Mesenchymal stem cell (in vitro differentiated cells and primary cell): ENCODE results near the gene CTSZ.

Source experiments
- DNase-seq: peaks from one replicate; pipeline ENCODE4 v3.0.0-alpha.2; 2013
- H2AFZ ChIP-seq: one replicate; pipeline ENCODE4 v1.6.1; 2013; ENCODE audit warnings: low read depth, mild to moderate bottlenecking, control low read depth, inconsistent platforms, low read length, moderate library complexity
- H2AK5ac ChIP-seq: 2 replicates; pipeline ENCODE4 v1.6.1; 2013; ENCODE audit warnings: low read length, moderate library complexity, mild to moderate bottlenecking, inconsistent platforms; ENCODE audit not compliant: severe bottlenecking
- H2BK120ac ChIP-seq: one replicate; pipeline ENCODE4 v1.6.1; 2013; ENCODE audit warnings: low read depth, mild to moderate bottlenecking, inconsistent platforms, low read length, moderate library complexity
- H2BK12ac ChIP-seq, 2 experiments: one replicate each; pipeline ENCODE4 v1.6.1; 2013; ENCODE audit warnings: inconsistent platforms in 2 of 2, low read length in 2 of 2, mild to moderate bottlenecking in 2 of 2, moderate library complexity in 2 of 2, control low read depth in 1 of 2
- H2BK15ac ChIP-seq: one replicate; pipeline ENCODE4 v1.6.1; 2013; ENCODE audit warnings: mild to moderate bottlenecking, low read depth, inconsistent platforms; ENCODE audit not compliant: poor library complexity, severe bottlenecking
- H2BK5ac ChIP-seq: 2 replicates; pipeline ENCODE4 v1.6.1; 2013; ENCODE audit warnings: low read depth, mild to moderate bottlenecking, low read length, control low read depth, inconsistent platforms; ENCODE audit not compliant: poor library complexity, severe bottlenecking
- H3K14ac ChIP-seq, 2 experiments: one replicate each; pipeline ENCODE4 v1.6.1; 2013; ENCODE audit warnings: inconsistent platforms in 2 of 2, low read length in 2 of 2, control low read depth in 1 of 2, mild to moderate bottlenecking in 1 of 2, moderate library complexity in 1 of 2
- H3K18ac ChIP-seq, 2 experiments: one replicate each; pipeline ENCODE4 v1.6.1; 2013; ENCODE audit warnings: inconsistent platforms in 2 of 2, low read length in 2 of 2, control low read depth in 1 of 2, low read depth in 1 of 2, mild to moderate bottlenecking in 1 of 2
- H3K23ac ChIP-seq, 2 experiments: one replicate each; pipeline ENCODE4 v1.6.1; 2013; ENCODE audit warnings: inconsistent platforms in 2 of 2, low read length in 2 of 2, mild to moderate bottlenecking in 2 of 2, moderate library complexity in 2 of 2, control low read depth in 1 of 2
- H3K27ac ChIP-seq: 2 replicates; pipeline ENCODE4 v1.5.1; 2013; ENCODE audit warnings: mild to moderate bottlenecking, moderate library complexity, low read length, control low read depth, inconsistent platforms; ENCODE audit not compliant: poor library complexity, severe bottlenecking
- H3K27me3 ChIP-seq, 2 experiments: 2 replicates each; pipeline versions ENCODE4 v1.6.1 to v1.7.0; 2013; ENCODE audit warnings: low read length in 2 of 2, mild to moderate bottlenecking in 2 of 2, moderate library complexity in 2 of 2, control low read depth in 1 of 2, inconsistent platforms in 1 of 2; ENCODE audit not compliant: control insufficient read depth in 1 of 2, insufficient read depth in 1 of 2
- H3K36me3 ChIP-seq, 2 experiments: 2 replicates each; pipeline versions ENCODE4 v1.6.1 to v1.7.0; 2013; ENCODE audit warnings: low read length in 2 of 2, control low read depth in 1 of 2, inconsistent platforms in 1 of 2, low read depth in 1 of 2, mild to moderate bottlenecking in 1 of 2; ENCODE audit not compliant: insufficient read depth in 2 of 2, control insufficient read depth in 1 of 2
- H3K4ac ChIP-seq, 2 experiments: one replicate each; pipeline ENCODE4 v1.6.1; 2013; ENCODE audit warnings: inconsistent platforms in 2 of 2, low read length in 2 of 2, mild to moderate bottlenecking in 2 of 2, moderate library complexity in 2 of 2, control low read depth in 1 of 2, low read depth in 1 of 2
- H3K4me1 ChIP-seq: 2 replicates; pipeline ENCODE4 v1.6.1; 2013; ENCODE audit warnings: low read depth, low read length, control low read depth; ENCODE audit not compliant: control insufficient read depth, insufficient read depth
- H3K4me2 ChIP-seq: 2 replicates; pipeline ENCODE4 v1.6.1; 2013; ENCODE audit warnings: low read length, mild to moderate bottlenecking, inconsistent platforms; ENCODE audit not compliant: poor library complexity, severe bottlenecking
- H3K4me3 ChIP-seq, 2 experiments: 2 replicates each; pipeline versions ENCODE4 v1.5.1 to v1.7.0; 2013; ENCODE audit warnings: low read length in 2 of 2, mild to moderate bottlenecking in 2 of 2, control low read depth in 1 of 2, low read depth in 1 of 2; ENCODE audit not compliant: insufficient read depth in 1 of 2
- H3K79me1 ChIP-seq: replicated peaks from 2 replicates; pipeline ENCODE4 v1.6.1; 2013; ENCODE audit warnings: mild to moderate bottlenecking, control low read depth, low read length, inconsistent platforms; ENCODE audit not compliant: poor library complexity, severe bottlenecking
- H3K9ac ChIP-seq: 2 replicates; pipeline ENCODE4 v1.7.0; 2013; ENCODE audit warnings: mild to moderate bottlenecking, low read length, moderate library complexity
- H3K9me3 ChIP-seq: 2 replicates; pipeline ENCODE4 v1.7.0; 2013; ENCODE audit warnings: mild to moderate bottlenecking, low read length; ENCODE audit not compliant: control insufficient read depth
- H4K8ac ChIP-seq: one replicate; pipeline ENCODE4 v1.6.1; 2013; ENCODE audit warnings: inconsistent platforms, mild to moderate bottlenecking, low read length, moderate library complexity
- H4K91ac ChIP-seq: one replicate; pipeline ENCODE4 v1.6.1; 2013; ENCODE audit warnings: mild to moderate bottlenecking, low read length, inconsistent platforms
- WGBS: methylation state at CpG from one replicate; pipeline ENCODE4 v1.1.7; 2013; ENCODE audit warnings: mixed read lengths; 5-methylcytosine and 5-hydroxymethylcytosine counted together

The CTSZ gene

GRCh38 chr20:59019217-59019616 is 12.2 kb upstream of the CTSZ start, which contains the start of gene TUBB1:
TSS of gene TUBB1 (plus strand) at chr20:59019429. CDS start at chr20:59019523, 94 bp downstream.
- Histone ChIP-seq H3K36me3 (peaks cover 21 to 30% of the 10 kb centered on the region in 2 experiments), H3K79me1 (peaks cover 19% of the 10 kb centered on the region), H2AFZ (no peak within 1 kb of the TSS), H2BK5ac (no peak within 1 kb of the TSS), H2BK12ac (no peak within 1 kb of the TSS), H3K9me3 (no peaks in the 10 kb centered on the region), H3K23ac (no peak within 1 kb of the TSS), H3K4me2 (no peak within 1 kb of the TSS), H2BK120ac (no peak within 1 kb of the TSS), H4K91ac (no peak within 1 kb of the TSS), H4K8ac (no peak within 1 kb of the TSS), H2AK5ac (no peak within 1 kb of the TSS), H3K18ac (no peak within 1 kb of the TSS), H3K9ac (no peak within 1 kb of the TSS), H3K4me3 (no peak within 1 kb of the TSS), H3K4ac (no peak within 1 kb of the TSS), H3K27me3 (no peaks in the 10 kb centered on the region), H2BK15ac (no peak within 1 kb of the TSS), H3K4me1 (no peaks in the 10 kb centered on the region), H3K27ac (no peak within 1 kb of the TSS), H3K14ac (no peak within 1 kb of the TSS)
- WGBS: 98% methylated on average over 5 of the region's 5 CpGs
- DNase-seq: no peak

GRCh38 chr20:59018817-59019216 is 11.8 kb upstream of the CTSZ start:
- H4K8ac ChIP-seq: no peak overlapping the region
- no peak for DNase-seq
- no peak overlapping the region for H3K18ac ChIP-seq
- no peaks in the 10 kb centered on the region for H3K27me3 ChIP-seq
- H3K79me1 ChIP-seq: peaks cover 15% of the 10 kb centered on the region
- no peak overlapping the region for H3K4ac ChIP-seq
- no peak overlapping the region for H2BK12ac ChIP-seq
- H3K4me1 ChIP-seq: peaks cover 3% of the 10 kb centered on the region
- H3K9me3 ChIP-seq: no peaks in the 10 kb centered on the region
- H3K23ac ChIP-seq: no peak overlapping the region
- H2BK5ac ChIP-seq: no peak overlapping the region
- H4K91ac ChIP-seq: no peak overlapping the region
- peaks cover 17 to 26% of the 10 kb centered on the region in 2 experiments for H3K36me3 ChIP-seq
- H2BK120ac ChIP-seq: no peak overlapping the region
- H3K27ac ChIP-seq: no peak overlapping the region
- no peak overlapping the region for H3K4me2 ChIP-seq
- no peak overlapping the region for H2AK5ac ChIP-seq
- no peak overlapping the region for H3K9ac ChIP-seq
- no peak overlapping the region for H2BK15ac ChIP-seq
- no peak overlapping the region for H2AFZ ChIP-seq
- no peak overlapping the region for H3K4me3 ChIP-seq
- no peak overlapping the region for H3K14ac ChIP-seq
- WGBS: 96% methylated on average over 10 of the region's 10 CpGs

- H2AFZ ChIP-seq: no peak overlapping the region
- peaks cover 3% of the 10 kb centered on the region for H3K4me1 ChIP-seq
- H2BK5ac ChIP-seq: no peak overlapping the region
- no peak overlapping the region for H4K91ac ChIP-seq
- H3K9ac ChIP-seq: no peak overlapping the region
- H3K27ac ChIP-seq: no peak overlapping the region
- H3K23ac ChIP-seq: no peak overlapping the region
- H3K9me3 ChIP-seq: no peaks in the 10 kb centered on the region
- H3K4me2 ChIP-seq: no peak overlapping the region
- DNase-seq: no peak
- no peak overlapping the region for H3K18ac ChIP-seq
- H2BK120ac ChIP-seq: no peak overlapping the region
- H3K36me3 ChIP-seq: peaks cover 5 to 20% of the 10 kb centered on the region in 2 experiments
- H3K4me3 ChIP-seq: no peak overlapping the region
- 91% methylated on average over 15 of the region's 16 CpGs for WGBS
- H3K27me3 ChIP-seq: no peaks in the 10 kb centered on the region
- no peak overlapping the region for H2AK5ac ChIP-seq
- H4K8ac ChIP-seq: no peak overlapping the region
- no peak overlapping the region for H3K4ac ChIP-seq
- H3K79me1 ChIP-seq: peaks cover 11% of the 10 kb centered on the region
- H3K14ac ChIP-seq: no peak overlapping the region
- H2BK12ac ChIP-seq: no peak overlapping the region
- H2BK15ac ChIP-seq: no peak overlapping the region
Measured at GRCh38 chr20:59017493-59018231, 10.6 kb upstream of the CTSZ start.

GRCh38 chr20:59016795-59017492 is 9.9 kb upstream of the CTSZ start:
- H2AK5ac ChIP-seq: no peak overlapping the region
- no peak overlapping the region for H2BK5ac ChIP-seq
- H3K27me3 ChIP-seq: no peaks in the 10 kb centered on the region
- H3K4me3 ChIP-seq: no peak overlapping the region
- no peak overlapping the region for H2AFZ ChIP-seq
- no peak for DNase-seq
- no peak overlapping the region for H2BK120ac ChIP-seq
- no peak overlapping the region for H3K4ac ChIP-seq
- no peak overlapping the region for H4K91ac ChIP-seq
- H3K23ac ChIP-seq: no peak overlapping the region
- H3K14ac ChIP-seq: no peak overlapping the region
- no peak overlapping the region for H3K9ac ChIP-seq
- peaks cover 3% of the 10 kb centered on the region for H3K4me1 ChIP-seq
- peaks cover 9% of the 10 kb centered on the region for H3K79me1 ChIP-seq
- H2BK12ac ChIP-seq: no peak overlapping the region
- H2BK15ac ChIP-seq: no peak overlapping the region
- no peak overlapping the region for H3K27ac ChIP-seq
- no peak overlapping the region for H4K8ac ChIP-seq
- 89% methylated on average over 4 of the region's 4 CpGs for WGBS
- peaks cover 0 to 18% of the 10 kb centered on the region in 2 experiments for H3K36me3 ChIP-seq
- H3K9me3 ChIP-seq: no peaks in the 10 kb centered on the region
- no peak overlapping the region for H3K4me2 ChIP-seq
- H3K18ac ChIP-seq: no peak overlapping the region
